Cardiac muscle cell (in vitro differentiated cells and primary cell): ENCODE measurements around the gene CHD6. TPM values are rescaled to one million over a fixed set of nuclear protein-coding genes. Genes with fewer than 3 reads are reported as not detected.

Experiments used
- DNase-seq, 2 donors: peaks; one replicate each; pipeline versions ENCODE4 v3.0.0 to v3.0.0-alpha.2; 2010 to 2017; ENCODE audit warnings: low read depth in 1 of 2, low spot score in 1 of 2
- H3K27ac ChIP-seq: fragments of 200-600 bp; sonication (generic); 2 replicates; pipeline ENCODE4 v1.5.1; 2016
- H3K27me3 ChIP-seq: fragments of 200-600 bp; sonication (generic); 2 replicates; pipeline ENCODE4 v1.6.0; 2016; ENCODE audit warnings: control low read depth
- H3K36me3 ChIP-seq: fragments of 200-600 bp; sonication (generic); 2 replicates; pipeline ENCODE4 v1.5.1; 2016; ENCODE audit warnings: control low read depth
- H3K4me1 ChIP-seq: fragments of 200-600 bp; sonication (generic); 2 replicates; pipeline ENCODE4 v1.8.1; 2017; ENCODE audit warnings: low read depth, mild to moderate bottlenecking, mixed run types
- H3K4me3 ChIP-seq: fragments of 200-600 bp; sonication (generic); 2 replicates; pipeline ENCODE4 v1.5.1; 2016; ENCODE audit warnings: mild to moderate bottlenecking
- H3K9me3 ChIP-seq: fragments of 200-600 bp; sonication (generic); 2 replicates; pipeline ENCODE4 v1.5.1; 2017; ENCODE audit warnings: low read depth, mild to moderate bottlenecking, control low read depth
- polyA plus RNA-seq: library from polyadenylated mRNA; unstranded; fragments of >200 nt; fragmentation: Nextera tagmentation; extraction: Ambion mirVana; gene quantifications from 2 replicates; pipeline ENCODE4 v1.2.1, GENCODE V29; 2016
- total RNA-seq: library from RNA; depleted of rRNA; stranded (reverse); fragments of >200 nt; gene quantifications from 2 replicates; pipeline ENCODE4 v1.2.3, GENCODE V29; 2016
- TF ChIP-seq, protein P1 (sequence below): IDR thresholded peaks from 2 replicates; pipeline ENCODE4 v1.5.1; 2012; ENCODE audit warnings: low read depth, mild to moderate bottlenecking, low read length

CHD6 gene
- total and polyA plus RNA-seq, 2 experiments from 2014 or later = 56.3 to 61.9 TPM

DNA sequence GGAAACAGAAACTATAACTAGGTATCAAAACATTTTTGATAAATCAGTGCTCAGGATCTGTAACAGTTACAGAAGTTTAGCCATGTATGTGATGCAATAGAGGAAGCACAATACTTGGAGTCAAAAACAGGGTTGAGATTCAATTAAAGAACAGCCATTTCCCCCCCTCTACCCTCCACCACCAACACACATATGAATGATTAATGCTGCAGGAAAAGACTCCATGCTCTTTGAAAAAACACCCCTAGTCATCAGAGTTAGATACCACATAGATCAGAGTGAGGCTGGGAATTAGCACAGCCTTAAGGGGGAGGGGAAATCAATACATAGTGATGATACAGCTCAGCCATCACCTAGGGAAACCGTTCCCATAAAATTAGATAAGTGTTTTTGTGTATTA lies 142.7 kb downstream of the CHD6 start:
- peaks cover 11% of the 10 kb centered on the region for H3K36me3 ChIP-seq
- H3K27ac ChIP-seq = no peak overlapping the region
- H3K9me3 ChIP-seq = no peaks in the 10 kb centered on the region
- peaks cover 8% of the 10 kb centered on the region for H3K4me1 ChIP-seq
- TF ChIP-seq, protein P1, sequence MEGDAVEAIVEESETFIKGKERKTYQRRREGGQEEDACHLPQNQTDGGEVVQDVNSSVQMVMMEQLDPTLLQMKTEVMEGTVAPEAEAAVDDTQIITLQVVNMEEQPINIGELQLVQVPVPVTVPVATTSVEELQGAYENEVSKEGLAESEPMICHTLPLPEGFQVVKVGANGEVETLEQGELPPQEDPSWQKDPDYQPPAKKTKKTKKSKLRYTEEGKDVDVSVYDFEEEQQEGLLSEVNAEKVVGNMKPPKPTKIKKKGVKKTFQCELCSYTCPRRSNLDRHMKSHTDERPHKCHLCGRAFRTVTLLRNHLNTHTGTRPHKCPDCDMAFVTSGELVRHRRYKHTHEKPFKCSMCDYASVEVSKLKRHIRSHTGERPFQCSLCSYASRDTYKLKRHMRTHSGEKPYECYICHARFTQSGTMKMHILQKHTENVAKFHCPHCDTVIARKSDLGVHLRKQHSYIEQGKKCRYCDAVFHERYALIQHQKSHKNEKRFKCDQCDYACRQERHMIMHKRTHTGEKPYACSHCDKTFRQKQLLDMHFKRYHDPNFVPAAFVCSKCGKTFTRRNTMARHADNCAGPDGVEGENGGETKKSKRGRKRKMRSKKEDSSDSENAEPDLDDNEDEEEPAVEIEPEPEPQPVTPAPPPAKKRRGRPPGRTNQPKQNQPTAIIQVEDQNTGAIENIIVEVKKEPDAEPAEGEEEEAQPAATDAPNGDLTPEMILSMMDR = no peak
- no peak overlapping the region for H3K4me3 ChIP-seq
- H3K27me3 ChIP-seq = no peaks in the 10 kb centered on the region
- peak in 1 of 2 donors; percentile 34 for DNase-seq

DNA sequence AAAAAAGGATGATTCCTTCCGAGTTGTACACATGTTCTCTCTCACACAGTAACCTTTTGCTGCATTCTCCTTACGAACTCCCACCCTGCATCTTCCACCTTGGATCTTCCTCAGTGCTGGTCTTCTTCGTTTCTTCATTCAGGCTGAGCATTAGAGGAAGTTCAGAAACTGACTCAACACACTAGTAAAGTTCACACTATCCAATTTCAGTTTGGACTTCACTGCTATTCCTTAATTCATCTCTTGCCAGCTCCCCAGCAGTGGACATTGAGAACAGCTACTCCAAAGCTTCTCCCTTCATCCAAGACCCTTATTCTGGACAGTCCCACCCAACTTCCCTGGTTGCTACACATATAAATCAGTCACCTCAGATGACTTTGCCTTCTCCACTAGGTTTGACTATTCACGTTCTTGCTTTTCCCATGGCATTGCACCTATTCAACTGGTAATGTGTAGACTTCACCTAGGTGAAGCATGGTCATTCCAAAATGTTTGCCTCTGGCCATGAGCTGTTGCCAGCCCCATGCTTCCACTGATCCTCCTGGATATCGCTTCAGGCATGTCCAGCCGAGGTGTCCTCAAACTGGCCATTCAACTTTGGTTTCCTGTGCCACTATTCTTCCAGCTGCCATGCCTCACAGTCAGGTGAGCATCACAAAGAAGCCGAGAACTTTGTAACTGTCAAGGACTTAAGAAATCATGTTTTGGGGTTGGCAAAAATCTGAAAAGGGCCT lies 147.6 kb downstream of the CHD6 start:
- no peaks in the 10 kb centered on the region for H3K9me3 ChIP-seq
- TF ChIP-seq, protein P1 = no peak
- H3K27ac ChIP-seq = no peak overlapping the region
- no peak for DNase-seq
- no peaks in the 10 kb centered on the region for H3K4me1 ChIP-seq
- no peak overlapping the region for H3K4me3 ChIP-seq
- H3K27me3 ChIP-seq = no peaks in the 10 kb centered on the region
- H3K36me3 ChIP-seq = peaks cover 28% of the 10 kb centered on the region

DNA sequence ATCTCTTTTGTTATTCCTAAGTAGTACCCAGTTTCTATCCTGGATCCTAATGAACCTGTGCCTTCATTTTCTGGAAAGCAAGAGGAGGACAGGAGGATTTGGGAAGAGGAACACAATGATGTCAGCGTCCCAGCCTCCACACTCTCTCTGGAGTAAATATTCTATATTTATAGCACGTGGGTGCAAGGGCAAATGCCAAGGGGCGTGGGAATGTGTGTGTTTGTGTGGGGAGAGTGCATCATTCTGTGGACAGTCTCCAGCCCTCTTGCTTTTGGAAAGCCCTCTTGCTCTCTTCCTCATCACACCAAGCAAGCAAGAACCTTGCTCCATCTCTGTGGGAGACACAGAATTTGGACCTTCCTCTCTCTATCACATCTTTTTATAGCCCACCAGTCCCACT lies 148.3 kb downstream of the CHD6 start:
- DNase-seq = no peak
- H3K4me3 ChIP-seq = no peak overlapping the region
- H3K36me3 ChIP-seq = peaks cover 30% of the 10 kb centered on the region
- peaks cover 5% of the 10 kb centered on the region for H3K9me3 ChIP-seq
- no peaks in the 10 kb centered on the region for H3K4me1 ChIP-seq
- H3K27me3 ChIP-seq = no peaks in the 10 kb centered on the region
- TF ChIP-seq, protein P1 = no peak
- H3K27ac ChIP-seq = no peak overlapping the region

DNA sequence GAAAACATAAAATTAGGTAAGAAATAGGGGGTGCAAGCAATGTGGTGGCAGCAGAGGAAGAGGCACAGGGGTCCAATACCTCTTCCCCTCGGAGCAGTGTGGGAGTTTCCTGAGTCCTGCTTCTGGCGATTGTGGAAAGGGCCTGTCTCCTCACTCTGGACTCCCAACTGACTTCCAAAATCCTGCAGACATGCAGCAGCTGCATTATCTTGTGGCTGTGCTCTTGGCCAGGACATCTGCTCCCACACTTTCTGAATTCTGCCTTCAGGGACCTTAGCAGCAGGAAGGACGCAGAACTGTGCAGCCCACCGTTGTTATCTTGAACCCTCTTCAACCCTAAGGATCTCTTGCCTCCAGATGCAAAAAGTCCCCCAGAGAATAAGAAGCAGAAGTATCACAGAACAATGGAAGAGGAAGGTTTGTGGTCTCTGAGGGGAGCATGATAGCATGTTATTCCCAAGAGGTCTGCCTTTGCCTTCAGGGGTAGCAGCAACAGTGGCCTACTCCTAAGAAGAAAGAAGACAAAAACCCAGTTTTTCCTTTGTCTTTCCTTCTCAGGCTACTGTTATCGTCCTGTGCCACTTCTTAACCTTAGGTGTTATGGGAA lies 149.1 kb downstream of the CHD6 start:
- peak in 1 of 2 donors; percentile 10 for DNase-seq
- Histone ChIP-seq H3K9me3 (peaks cover 5% of the 10 kb centered on the region), H3K27ac (no peak overlapping the region), H3K4me3 (no peak overlapping the region), H3K4me1 (no peaks in the 10 kb centered on the region), H3K27me3 (no peaks in the 10 kb centered on the region), H3K36me3 (peaks cover 30% of the 10 kb centered on the region)
- TF ChIP-seq, protein P1 = no peak

DNA sequence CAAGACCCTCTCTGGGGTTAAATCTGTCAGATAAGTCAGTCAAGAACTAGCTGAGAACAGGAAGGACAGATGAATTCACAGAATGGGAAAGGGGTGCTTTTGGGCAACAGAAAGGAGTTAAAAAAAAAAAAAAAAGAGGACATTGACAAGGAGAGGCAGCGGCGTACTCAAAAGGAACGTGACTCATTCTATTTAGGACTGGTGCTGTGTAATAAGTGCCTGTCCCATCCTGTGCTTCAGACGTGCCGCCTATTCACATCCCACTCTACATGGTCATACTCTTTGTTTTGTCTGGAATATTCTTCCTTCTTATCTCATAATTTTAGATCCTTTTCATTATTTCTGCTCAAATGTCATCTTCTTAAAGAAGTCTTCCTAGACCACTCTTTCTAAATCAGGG lies 150.5 kb downstream of the CHD6 start:
- no peaks in the 10 kb centered on the region for H3K4me1 ChIP-seq
- no peak overlapping the region for H3K27ac ChIP-seq
- H3K4me3 ChIP-seq = no peak overlapping the region
- H3K27me3 ChIP-seq = no peaks in the 10 kb centered on the region
- peaks cover 5% of the 10 kb centered on the region for H3K9me3 ChIP-seq
- H3K36me3 ChIP-seq = peaks cover 26% of the 10 kb centered on the region
- TF ChIP-seq, protein P1 = no peak
- no peak for DNase-seq
